ENCODE results near the gene ARHGEF37.
"Not testable (repeated sequence)": the region's sequence is repeated elsewhere in the genome, so short reads cannot be mapped to it uniquely, and the experiment has no call there.

ARHGEF37 gene

DNA sequence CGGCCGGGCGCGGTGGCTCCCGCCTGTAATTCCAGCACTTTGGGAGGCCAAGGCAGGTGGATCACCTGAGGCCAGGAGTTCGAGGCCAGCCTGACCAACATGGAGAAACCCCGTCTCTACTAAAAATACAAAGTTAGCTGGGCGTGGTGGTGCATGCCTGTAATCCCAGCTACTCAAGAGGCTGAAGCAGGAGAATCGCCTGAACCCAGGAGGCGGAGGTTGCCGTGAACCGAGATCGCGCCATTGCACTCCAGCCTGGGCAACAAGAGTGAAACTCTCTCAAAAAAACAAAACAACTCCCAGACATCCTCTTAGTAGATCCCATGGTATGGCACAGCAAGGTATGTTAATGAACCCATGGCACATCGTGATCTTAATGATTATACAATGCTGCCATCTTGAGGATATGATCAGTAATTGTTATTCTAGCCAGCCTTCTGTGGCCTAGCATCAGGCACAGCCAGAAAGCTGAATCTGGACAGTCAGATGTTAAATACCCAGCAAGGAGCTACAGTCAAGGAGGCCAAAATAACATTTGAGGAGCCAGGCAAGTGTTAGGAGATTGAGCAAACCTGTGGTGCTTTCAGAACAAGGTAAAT is 16.7 kb upstream of the ARHGEF37 start:
- DNase-seq (ENCODE audit: low read depth in 2 of 3, low spot score in 1 of 3), result peak in 1 of 3 donors; percentile 27

DNA sequence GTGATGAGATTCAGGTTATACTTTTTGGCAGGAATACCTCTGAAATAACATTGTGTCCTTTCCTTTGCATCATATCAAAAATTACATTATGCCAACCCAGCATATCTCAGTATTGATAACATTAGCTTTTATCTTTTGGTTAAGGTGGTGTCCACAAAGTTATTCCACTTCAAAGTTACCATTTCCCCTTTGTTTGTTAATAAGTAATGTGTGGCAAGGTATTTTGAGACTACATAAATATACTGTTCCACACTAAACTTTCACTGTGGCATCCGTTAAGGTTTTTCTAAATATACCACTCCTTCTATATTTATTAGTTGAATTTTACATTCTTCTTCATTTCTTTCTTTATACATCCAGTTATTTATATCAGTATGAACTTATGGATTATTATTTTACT is 14.1 kb upstream of the ARHGEF37 start:
- no peak for DNase-seq (ENCODE audit: low read depth in 2 of 3, low spot score in 1 of 3)

DNA sequence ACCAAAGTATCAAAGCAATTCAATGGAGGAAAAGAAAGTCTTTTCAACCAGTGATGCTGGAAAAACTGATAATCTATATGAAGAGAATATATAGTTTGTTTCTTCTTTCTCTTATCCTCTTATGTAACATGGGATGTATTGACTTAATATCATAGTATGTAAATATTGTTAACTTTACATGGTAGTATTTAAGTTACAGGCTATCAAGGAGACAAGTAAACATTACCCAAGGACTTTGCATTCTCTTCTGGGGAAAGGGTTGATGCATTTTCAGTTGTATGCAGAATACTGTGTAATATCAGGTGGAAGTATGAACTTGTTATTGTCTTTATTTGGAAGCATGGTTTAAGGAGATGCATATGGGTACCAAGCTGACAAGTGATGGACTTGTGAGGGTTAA is 9.1 kb upstream of the ARHGEF37 start:
- no peak for DNase-seq (ENCODE audit: low read depth in 2 of 3, low spot score in 1 of 3)

DNA sequence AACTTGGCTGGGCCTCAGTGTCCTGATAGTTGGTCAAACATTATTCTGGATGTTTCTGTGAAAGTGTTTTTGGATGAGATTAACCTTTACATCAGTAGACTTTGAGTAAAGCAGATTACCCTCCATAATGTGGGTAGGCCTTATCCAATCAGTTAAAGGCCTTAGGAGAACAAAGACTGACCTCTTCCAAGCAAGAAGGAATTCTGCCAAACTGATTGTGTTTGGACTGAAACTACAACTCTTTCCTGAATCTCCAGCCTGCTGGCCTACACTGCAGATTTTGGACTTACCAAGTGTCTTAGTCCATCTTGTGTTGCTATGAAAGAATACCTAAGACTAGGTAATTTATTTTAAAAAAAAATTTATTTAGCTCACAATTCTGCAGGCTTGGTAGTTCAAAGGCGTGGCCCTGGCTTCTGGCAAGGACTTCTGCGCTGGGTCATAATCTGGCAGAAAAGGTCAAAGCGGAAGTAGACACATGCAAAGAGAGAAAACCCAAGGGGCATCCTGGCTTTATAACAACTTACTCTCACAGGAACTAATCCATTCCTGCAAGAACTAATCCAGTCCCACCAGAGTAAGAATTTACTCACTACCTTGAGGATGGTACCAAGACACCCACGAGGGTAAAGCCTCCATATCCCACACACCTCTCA is 8.6 kb upstream of the ARHGEF37 start:
- no peak for DNase-seq (ENCODE audit: low read depth in 2 of 3, low spot score in 1 of 3)

DNA sequence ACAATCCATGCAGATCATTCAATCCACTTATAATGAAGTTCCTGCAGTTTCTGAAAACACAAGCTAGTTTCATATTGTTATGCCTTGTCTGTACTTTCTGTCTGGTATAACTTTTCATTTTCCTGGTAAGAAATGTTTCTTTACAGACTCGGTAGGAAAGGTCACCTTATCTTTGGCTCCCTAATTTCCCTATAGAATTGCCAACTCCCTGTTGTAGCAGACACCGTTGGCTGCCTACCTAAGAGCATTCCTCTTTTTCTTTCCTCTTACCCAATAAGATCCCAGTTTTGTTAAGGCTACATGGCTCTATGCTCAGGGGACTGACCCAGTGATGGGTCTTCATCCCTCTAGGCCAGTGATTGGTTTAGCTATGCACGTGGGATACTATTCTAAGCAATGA is 6.2 kb upstream of the ARHGEF37 start:
- no peak for DNase-seq (ENCODE audit: low read depth in 2 of 3, low spot score in 1 of 3)

DNA sequence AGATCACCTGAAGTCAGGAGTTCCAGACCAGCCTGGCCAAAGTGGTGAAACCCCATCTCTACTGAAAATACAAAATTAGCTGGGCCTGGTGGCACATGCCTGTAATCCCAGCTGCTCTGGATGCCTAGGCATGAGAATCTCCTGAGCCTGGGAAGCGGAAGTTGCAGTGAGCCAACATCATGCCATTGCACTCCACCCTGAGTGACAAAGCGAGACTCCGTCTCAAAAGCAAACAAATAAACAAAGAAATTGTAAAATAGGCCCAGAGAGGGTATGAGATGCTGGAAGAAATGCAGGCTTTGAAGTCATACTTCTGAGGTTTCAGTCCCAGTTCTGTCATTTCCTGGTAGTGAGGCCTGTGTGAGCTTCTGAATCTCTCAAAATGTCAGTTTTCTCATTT is 5.3 kb upstream of the ARHGEF37 start:
- no peak for DNase-seq (ENCODE audit: low read depth in 2 of 3, low spot score in 1 of 3)

DNA sequence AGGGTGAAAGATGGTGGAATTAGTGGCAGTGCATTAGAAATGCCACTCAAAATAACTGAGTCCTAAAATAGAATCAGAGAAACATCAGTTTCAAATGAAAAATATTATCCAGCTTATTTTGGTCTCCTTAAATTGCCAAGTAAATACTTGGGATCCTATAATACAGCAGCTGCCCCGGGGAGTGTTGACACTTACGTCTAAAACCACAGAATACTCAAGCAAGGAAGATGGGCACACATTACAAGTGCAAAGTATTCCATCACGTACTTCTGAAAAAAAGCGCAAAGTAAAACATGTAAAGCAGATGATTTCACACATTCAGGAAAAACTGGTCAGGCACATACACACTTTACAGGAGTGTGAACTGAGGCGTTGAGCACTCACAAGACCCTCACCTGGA is 2.4 kb upstream of the ARHGEF37 start:
- no peak for DNase-seq (ENCODE audit: low read depth in 2 of 3, low spot score in 1 of 3)

DNA sequence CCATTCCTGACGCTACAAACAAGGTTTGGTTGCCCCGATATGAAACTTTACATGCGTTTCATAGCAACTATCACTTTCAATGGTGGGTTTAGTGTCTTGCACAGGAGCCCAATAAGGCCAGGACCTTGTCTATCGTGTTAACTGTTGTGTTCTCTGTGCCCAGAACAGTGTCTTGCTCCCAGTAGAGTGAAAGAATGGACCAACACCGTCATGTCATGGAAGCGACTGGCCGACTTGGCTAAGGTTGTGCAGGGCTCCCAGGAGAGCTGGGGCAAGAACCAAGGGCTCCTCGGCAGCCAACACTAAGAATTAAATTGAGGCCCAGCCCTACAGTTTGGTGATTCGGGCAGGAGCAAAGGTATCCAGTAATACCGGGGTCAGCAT is 498 bp upstream of the ARHGEF37 start:
- no peak for DNase-seq (ENCODE audit: low read depth in 2 of 3, low spot score in 1 of 3)

DNA sequence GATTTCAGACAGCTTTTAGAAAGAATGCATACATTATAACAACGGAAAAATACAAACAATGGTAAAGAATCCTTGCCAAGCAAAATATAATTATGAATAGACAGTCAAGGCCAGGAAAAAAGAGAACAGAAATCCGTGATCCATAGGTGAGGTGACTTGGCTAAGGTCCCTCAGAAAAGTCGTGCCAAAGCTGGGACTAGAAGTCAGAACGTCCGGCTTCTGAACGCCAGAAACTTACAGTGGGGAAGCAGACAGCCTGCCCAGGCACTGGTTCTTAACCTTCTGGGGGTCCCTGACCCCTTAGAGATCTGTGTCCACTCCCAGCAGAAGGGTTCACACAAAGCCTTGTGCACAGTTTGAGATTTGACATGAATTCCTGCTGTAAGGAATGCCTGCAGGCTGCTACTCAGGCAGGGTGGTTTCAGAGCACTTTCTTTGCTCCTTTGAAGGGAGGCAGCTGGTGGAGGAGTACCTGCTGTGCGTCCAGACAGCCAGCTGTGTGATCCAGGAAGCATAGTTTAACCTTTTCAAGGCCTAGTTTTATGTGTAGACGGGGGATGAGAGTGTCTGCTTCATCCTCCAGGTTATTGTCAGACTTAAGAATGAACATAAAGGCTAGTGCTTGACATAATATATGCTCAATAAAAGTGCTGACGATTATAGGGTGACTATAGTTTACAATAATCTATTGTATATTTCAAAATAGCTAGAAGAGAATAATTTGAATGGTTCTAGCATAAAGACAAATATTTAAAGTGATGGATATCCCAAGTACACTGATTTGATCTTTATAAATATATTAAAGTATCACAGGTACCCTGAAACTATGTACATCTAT is 852 bp downstream of the ARHGEF37 start:
- no peak for DNase-seq (ENCODE audit: low read depth in 2 of 3, low spot score in 1 of 3)

DNA sequence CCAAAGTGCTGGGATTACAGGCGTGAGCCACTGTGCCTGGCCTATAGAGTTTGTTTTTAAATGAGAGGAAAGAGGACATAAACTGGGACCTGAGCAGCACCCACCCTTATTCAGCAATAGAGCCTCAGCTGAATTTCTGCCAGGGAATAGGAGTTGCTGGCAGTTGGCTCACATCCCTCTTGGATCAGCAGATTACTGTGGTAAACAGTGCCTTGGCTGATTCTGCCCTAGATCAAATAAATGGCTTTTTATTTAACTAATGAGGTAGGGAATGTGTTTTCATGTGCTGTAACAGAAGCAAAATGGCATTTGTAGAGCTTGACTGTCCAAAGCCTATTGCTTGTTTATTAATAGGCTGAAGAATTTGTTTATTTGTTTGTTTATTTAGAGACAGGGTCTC is 2.1 kb downstream of the ARHGEF37 start:
- DNase-seq (ENCODE audit: low read depth in 2 of 3, low spot score in 1 of 3), result no peak

DNA sequence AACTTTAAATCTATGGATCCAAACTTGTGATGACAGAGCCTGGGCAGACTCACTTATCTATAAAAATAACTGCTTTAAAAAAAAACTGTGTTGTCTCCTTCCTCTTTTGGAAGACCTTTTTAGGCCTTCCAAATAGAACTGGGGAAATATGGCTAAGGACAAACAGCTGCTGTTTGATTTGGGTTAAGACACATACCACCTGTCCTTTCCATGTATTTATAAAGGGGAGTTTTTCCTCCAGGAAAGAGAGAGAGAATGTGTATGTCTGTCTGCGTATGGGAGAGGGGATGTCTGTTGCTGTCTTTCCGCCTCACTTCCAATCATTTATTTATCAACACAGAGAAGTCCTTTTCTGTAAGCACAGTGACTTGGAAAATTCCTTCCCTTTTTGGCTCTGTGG is 2.8 kb downstream of the ARHGEF37 start:
- no peak for DNase-seq (ENCODE audit: low read depth in 2 of 3, low spot score in 1 of 3)

DNA sequence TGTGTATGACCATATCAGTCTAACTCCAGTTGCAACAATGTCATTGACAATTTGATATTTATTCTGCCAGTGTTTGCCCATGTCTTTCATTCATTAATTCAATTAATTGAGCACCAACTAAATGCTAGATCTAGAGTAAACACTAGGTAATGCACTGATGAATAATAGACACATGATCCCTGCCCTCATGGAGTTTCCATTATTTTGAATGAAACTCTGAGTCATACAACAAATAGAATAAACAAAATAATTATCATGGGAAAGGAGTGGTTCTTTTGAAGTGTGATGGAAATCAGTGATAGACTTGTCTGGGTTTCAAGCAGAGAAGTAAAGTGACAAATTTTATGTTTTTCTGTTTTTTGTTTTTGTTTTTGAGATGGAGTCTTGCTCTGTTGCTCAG is 4.6 kb downstream of the ARHGEF37 start:
- DNase-seq (ENCODE audit: low read depth in 2 of 3, low spot score in 1 of 3), result no peak

DNA sequence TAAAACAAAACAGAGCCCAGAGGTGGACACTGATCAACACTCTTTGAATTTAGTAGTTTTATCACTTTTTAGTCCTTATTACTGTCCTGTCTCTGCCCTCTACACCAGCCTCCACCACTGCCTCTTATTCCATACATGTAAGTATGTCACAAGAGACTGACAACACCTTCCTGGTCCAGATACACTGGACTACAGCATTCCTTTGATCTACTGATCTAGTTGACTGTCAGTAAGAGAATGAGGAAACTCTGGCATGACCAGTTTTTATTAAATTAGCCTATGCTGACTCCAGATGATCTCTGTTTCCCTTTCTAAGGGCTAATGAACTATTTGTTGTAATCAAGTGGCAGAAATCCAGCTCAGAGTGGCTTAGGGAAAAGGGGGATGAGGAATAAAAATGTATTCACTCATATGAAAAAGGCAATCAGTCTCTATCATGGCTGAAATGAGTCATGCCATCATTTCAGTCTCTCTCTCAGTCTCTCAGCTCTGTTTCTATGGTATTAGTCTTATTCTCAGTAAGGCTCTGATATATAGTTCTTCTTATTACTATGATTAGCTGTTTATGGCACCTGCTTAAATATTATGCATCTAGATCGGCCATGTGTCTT is 5.5 kb downstream of the ARHGEF37 start:
- no peak for DNase-seq (ENCODE audit: low read depth in 2 of 3, low spot score in 1 of 3)

DNA sequence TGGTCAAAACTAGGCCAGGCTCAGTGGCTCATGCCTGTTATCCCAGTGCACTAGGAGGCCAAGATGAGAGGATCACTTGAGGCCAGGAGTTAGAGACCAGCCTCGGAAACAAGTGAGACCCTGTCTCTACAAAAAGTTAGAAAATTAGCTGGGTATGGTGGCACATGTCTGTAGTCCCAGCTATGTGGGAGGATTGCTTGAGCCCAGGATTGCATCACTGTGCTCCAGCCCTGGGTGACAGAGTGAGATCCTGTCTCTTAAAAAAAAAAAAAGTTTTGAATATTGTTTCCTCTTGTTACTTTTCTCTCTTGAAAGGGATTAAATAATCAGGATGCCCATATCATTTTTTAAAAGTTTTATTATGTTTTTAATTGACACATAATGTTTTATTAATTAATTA is 7.6 kb downstream of the ARHGEF37 start:
- DNase-seq (ENCODE audit: low read depth in 2 of 3, low spot score in 1 of 3), result no peak

DNA sequence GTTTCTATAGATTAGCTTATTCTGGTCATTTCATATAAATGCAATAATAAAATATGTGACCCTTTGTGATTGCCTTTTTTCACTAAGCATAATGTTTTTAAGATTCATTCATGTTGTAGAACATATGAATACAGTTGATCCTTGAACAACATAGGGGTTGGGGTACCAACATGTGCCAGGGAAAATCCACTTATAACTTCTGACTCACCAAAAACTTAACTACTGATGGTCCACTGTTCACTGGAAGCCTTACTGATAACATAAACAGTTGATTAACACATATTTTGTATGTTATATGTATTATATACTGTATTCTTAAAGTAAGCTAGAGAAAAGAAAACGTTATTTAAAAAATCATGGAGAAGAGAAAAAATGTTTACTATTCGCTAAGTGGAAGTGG is 12.1 kb downstream of the ARHGEF37 start:
- DNase-seq (ENCODE audit: low read depth in 2 of 3, low spot score in 1 of 3), result no peak

DNA sequence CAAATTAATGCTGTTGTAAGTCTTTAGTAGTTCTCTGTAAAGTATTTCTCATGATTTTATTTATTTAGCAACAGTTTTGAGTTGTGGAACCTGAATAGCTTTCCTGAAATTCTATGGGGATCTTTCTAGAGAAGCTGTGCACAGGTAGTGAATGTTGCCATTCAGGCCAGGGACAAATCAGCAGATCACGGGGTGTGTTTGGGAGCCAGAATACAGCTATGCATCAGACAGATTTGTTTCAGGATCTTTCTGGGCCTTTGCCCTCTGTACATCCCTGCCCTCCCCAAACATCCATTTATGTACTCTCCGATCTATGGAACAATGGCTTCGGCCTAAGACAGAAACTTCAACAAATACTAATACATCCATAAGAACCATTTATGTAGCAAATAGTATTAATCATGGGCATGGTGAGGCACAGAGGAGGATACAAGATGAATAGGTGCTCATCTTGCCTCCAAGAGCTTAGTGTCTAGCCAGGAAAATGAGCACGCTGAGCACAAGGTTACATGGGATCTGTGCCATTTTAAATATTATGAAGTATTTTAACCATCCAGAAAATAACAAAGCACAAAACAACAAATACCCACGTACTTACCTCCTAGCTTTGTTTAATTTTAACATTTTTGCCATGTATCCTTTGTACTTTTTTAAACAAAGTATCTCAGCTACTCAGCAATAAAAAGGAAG is 13.1 kb downstream of the ARHGEF37 start:
- DNase-seq (ENCODE audit: low read depth in 2 of 3, low spot score in 1 of 3), result no peak

DNA sequence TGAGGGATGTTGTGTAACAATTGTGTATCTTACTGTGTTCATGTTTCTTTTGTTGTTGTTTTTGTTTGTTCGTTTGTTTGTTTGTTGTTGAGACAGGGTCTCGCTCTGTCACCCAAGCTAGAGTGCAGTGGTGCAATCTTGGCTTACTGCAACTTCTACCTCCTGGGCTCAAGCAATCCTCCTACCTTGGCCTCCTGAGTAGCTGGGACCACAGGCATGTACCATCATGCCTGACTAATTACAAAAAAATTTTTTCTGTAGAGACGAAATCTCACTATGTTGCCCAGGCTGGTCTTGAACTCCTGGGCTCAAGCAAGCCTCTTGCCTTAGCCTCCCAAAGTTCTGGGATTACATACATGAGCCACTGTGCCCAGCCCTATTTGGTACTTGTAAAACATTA is 13.8 kb downstream of the ARHGEF37 start:
- not testable (repeated sequence) for DNase-seq (ENCODE audit: low read depth in 2 of 3, low spot score in 1 of 3)

DNA sequence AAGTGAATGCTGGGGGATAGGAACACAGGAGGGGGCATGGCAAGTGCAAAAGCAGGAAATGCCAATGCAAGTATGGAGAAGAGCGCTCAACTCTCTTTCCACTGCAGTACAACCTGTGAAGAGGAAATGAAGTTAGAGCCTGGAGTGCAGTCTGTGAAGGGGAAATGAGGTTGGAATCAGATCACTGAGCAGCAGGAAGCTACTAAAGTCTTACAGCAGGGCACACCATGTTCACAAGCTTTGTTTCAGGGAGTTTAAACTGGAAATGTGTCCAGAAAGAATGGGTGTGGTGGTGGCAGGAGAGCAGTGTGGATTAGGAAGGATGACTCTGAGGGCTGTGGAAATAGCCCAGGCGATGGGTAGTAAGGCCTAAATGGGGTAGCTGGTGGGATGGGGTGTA is 15.4 kb downstream of the ARHGEF37 start:
- no peak for DNase-seq (ENCODE audit: low read depth in 2 of 3, low spot score in 1 of 3)

DNA sequence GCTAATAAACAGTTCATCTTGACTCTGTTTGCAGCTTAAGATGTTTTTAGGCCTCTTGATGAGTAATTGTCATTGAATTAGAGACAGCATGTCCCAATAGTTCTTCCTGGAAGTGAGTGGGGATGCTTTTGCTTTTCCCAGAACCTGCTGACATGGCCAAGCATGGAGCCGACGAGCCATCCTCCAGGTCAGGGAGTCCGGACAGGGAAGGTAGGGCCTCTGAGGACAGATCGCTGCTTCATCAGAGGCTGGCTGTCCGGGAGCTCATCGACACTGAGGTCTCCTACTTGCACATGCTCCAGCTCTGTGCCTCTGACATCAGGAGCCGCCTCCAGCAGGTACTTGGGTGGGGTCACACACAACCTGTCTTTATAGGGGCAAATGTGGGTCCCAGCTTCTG is 16.3 kb downstream of the ARHGEF37 start:
- no peak for DNase-seq (ENCODE audit: low read depth in 2 of 3, low spot score in 1 of 3)

DNA sequence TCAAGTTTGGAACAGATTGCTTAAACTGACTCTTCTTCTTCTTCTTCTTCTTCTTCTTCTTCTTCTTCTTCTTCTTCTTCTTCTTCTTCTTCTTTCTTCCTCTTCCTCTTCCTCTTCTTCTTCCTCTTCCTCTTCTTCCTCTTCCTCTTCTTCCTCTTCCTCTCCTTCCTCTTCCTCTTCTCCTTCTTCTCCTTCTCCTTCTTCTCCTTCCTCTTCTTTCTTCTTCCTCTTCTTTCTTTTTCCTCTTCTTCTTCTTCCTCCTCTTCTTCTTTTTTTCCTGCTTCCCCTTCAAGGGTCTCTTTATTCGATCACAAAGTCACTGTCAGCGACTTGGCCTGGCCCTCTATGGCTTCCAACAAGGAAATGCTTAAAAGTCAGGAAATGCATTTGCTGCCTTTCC is 16.9 kb downstream of the ARHGEF37 start:
- not testable (repeated sequence) for DNase-seq (ENCODE audit: low read depth in 2 of 3, low spot score in 1 of 3)

DNA sequence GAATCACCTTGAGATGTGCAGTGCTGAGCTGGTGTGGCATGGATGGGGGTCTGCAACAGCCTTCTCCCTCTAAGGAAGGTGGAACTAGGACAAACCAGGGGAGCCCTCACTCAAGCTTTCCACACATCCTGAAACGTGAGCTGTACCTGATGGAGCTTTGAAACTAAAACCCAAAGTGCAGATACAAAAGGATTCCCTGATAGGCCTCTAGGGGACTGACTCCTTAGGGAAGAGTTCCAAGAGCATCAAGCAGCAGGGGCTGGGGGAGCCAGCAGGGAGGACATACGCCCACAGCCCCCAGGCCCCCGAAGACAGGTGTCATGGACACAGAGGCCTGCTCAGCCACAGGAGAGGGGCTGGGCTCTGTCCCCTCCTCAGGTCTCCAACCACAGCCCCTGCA is 17.7 kb downstream of the ARHGEF37 start:
- no peak for DNase-seq (ENCODE audit: low read depth in 2 of 3, low spot score in 1 of 3)
